Right cardiac atrium (tissue), 5 donors: Measurements from ENCODE around the gene DGAT2L6. TPM values are rescaled to one million over a fixed set of nuclear protein-coding genes. Genes with fewer than 3 reads are reported as not detected.
"Not testable (repeated sequence)": the region's sequence is repeated elsewhere in the genome, so short reads cannot be mapped to it uniquely, and the experiment has no call there.

ENCODE experiments used
- ATAC-seq, 2 donors: fragments of 200-7000 bp; cut with Tn5 transposase; one replicate each; pipeline versions ENCODE4 v1.8.0 to v1.9.1; 2020; ENCODE audit warnings: moderate library complexity in 2 of 2, mild to moderate bottlenecking in 1 of 2
- DNase-seq, 3 donors: peaks; one replicate each; pipeline ENCODE4 v3.0.0-alpha.2; 2020
- H3K27ac ChIP-seq: one replicate; pipeline ENCODE4 v1.5.1; 2013; ENCODE audit warnings: mild to moderate bottlenecking, low read length, control low read depth, moderate library complexity
- H3K27me3 ChIP-seq: one replicate; pipeline ENCODE4 v1.6.1; 2013; ENCODE audit not compliant: control insufficient read depth, insufficient read depth
- H3K4me1 ChIP-seq: one replicate; pipeline ENCODE4 v1.6.1; 2013; ENCODE audit warnings: low read length; ENCODE audit not compliant: control insufficient read depth, insufficient read depth
- H3K4me3 ChIP-seq: one replicate; pipeline ENCODE4 v1.5.1; 2013; ENCODE audit warnings: low read length, control low read depth
- H3K9me3 ChIP-seq: one replicate; pipeline ENCODE4 v1.6.1; 2013; ENCODE audit warnings: low read length; ENCODE audit not compliant: control insufficient read depth
- WGBS: extraction: QIAGEN DNeasy Blood & Tissue Kit; methylation state at CpG from one replicate; pipeline ENCODE4 v1.1.7; 2013; 5-methylcytosine and 5-hydroxymethylcytosine counted together
- intact Hi-C, 4 donors: fragments of 100-400 bp; cut with DNase I; formaldehyde crosslinking; loops; one replicate each; pipeline versions ENCODE4 v1.11.0 to v1.14.0; 2022 to 2023
- polyA plus RNA-seq: library from polyadenylated mRNA; stranded (reverse); fragments of 200-250 nt; gene quantifications from one replicate; pipeline ENCODE4 v1.2.3, GENCODE V29; 2013
- total RNA-seq, 4 donors: library from RNA; stranded (reverse); fragmentation: NEBNext Ultra II Directional; extraction: Animal tissue kit (Norgen Biotek cat#: 25700); gene quantifications; one replicate each; pipeline ENCODE4 v1.2.1, GENCODE V29; 2021
- donor health status: healthy with polysubstance abuse.
- donor health status: DM: no; HTN: yes; CAD: no.
- donor health status: DM: no; HTN: no; CAD: no.
- donor health status: DM: no; HTN: yes; CAD: no; lungs with severe emphysema.
- donor health status: DM: yes; HTN: yes; CAD: no.

Gene DGAT2L6
- total and polyA plus RNA-seq, 5 donors: not detected

DNA sequence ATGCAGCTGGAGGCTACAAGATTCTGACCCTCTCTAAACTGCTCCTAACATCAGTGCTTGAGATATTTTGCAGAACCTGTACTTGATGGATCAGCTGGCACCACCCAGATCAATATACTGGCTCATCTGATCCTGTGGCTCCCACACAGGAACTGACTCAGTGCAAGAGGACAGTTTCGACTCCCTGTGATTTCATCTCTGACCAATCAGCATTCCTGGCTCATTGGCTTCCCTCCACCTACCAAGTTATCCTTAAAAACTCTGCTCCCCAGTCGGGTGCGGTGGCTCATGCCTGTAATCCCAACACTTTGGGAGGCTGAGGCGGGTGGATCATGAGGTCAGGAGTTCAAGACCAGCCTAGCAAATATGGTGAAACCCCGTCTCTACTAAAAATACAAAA is 66.3 kb downstream of the DGAT2L6 start:
- H3K4me3 ChIP-seq, ATAC-seq, H3K9me3 ChIP-seq, H3K27me3 ChIP-seq, DNase-seq, H3K4me1 ChIP-seq, intact Hi-C loops, H3K27ac ChIP-seq: not testable (repeated sequence)
- 81% methylated on average over 5 of the region's 5 CpGs for WGBS

DNA sequence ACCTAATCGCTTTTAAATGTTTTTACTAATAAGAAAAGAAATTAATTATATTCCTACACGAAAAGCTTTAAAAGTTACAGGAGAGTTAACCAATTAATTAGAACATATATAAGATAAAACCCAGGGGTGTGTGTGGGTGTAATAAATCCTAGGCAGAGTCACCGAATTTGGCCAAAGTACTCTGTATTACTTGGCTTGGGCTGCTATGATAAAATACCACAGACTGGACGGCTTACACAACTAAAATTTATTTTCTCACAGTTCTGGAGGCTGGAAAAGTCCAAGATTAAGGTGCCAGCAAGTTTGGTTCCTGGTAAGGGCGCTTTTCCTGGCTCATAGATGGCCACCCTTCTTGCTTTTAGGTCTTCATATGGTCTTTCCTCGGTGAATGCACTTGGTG is 67.6 kb downstream of the DGAT2L6 start:
- no peaks in the 10 kb centered on the region for H3K27me3 ChIP-seq
- H3K9me3 ChIP-seq: no peaks in the 10 kb centered on the region
- 64% methylated on average over 6 of the region's 6 CpGs for WGBS
- intact Hi-C loops: no loop called here
- DNase-seq (no peak), ATAC-seq (peak; percentile 29 to 65)
- no peak overlapping the region for H3K4me3 ChIP-seq
- no peaks in the 10 kb centered on the region for H3K4me1 ChIP-seq
- H3K27ac ChIP-seq: no peak overlapping the region

DNA sequence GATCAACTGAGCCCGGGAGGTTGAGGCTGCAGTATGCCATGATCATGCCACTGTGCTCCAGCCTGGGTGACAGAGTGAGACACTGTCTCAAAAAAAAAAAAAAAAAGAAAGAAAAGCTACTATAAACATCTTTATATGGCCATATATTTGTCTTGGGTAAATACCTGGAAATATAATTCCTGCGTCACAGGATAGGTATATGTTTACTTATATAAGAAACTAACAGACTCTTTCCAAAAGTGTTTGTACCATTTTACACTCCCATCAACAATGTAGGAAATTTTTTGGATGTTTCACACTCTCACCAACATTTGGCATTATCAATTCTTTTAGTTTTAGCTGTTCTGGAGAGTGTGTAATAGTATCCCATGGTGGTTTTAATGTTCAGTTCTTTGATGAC is 70.0 kb downstream of the DGAT2L6 start:
- H3K27me3 ChIP-seq: no peaks in the 10 kb centered on the region
- H3K27ac ChIP-seq: no peak overlapping the region
- no peak for ATAC-seq
- H3K4me1 ChIP-seq: no peaks in the 10 kb centered on the region
- no peak for DNase-seq
- H3K9me3 ChIP-seq: no peaks in the 10 kb centered on the region
- no peak overlapping the region for H3K4me3 ChIP-seq
- 96% methylated on average over 2 of the region's 2 CpGs for WGBS
- intact Hi-C loops: no loop called here

DNA sequence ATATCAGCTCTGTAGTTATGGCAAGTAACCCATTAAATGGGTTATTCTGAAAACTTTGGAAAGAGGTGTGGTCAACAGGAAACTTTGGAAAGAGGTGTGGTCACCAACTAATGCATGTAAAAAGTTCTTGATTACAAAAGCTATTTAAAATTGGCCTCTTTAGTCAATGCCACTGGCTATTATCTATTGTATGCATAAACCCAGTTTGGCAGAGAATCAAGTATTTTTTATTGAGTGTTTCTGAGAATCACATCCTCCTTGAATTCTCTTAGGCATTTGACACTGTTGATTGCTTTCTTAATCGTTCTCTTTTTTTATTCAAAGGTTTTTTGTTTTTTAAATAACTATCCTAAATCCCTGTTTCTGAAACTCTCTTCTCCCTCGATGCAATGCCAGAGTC is 75.2 kb downstream of the DGAT2L6 start:
- no peak for DNase-seq
- intact Hi-C loops: no loop called here
- Histone ChIP-seq H3K4me3 (no peak overlapping the region), H3K9me3 (no peaks in the 10 kb centered on the region), H3K27ac (no peak overlapping the region), H3K27me3 (no peaks in the 10 kb centered on the region), H3K4me1 (no peaks in the 10 kb centered on the region)
- ATAC-seq: no peak
- WGBS: 55% methylated on average over 2 of the region's 2 CpGs

DNA sequence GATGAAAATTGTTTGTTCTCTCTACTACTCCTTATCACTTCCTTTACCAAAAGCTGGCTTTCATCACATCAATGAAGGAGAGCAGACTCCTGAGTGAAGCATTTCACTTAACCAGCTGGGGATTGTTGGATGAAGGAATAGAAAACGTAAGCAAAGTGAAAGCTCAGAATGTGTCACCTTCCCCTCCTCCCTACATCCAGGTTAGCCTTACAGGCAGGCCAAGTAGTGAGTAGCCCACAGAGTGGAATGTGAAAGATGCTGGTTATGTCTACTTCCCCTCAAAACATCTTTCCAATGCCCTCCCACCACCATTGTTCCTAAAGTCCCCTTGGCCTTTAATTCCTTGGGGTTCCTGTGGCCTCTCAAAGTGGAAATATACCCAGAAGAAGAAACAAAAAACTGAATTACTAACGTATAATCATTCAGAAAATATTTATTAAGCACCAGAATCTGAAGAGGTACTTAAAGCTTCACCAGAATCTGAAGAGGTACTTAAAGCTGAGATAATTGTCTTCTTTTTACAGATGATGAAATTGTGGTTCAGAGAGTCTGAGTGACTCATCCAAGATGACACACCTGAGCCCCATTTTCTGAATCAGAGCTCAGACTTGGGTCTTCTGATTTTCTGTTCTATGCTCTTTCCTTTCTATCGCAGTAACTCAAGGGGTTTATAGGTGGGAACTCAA is 76.2 kb downstream of the DGAT2L6 start:
- ATAC-seq (no peak), DNase-seq (no peak)
- H3K4me1 ChIP-seq: no peaks in the 10 kb centered on the region
- H3K9me3 ChIP-seq: no peaks in the 10 kb centered on the region
- intact Hi-C loops: no loop called here
- H3K27me3 ChIP-seq: no peaks in the 10 kb centered on the region
- H3K4me3 ChIP-seq: no peak overlapping the region
- 91% methylated on average over 3 of the region's 3 CpGs for WGBS
- H3K27ac ChIP-seq: no peak overlapping the region

DNA sequence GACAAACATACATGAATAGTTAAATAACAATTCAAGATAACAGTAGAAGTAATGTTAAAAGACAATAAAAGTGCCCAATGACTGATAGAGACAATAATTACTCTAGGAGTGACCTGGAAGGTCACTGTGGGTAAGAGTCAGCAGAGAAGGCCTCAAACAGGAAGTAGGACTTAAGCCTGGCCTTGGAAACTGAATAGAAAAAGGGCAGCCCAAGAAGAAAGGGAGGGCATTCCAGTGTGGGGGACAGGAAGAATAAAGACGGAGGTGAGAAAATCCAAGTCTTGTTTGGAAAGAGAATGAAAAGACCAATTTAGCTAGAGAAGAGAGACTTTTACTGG is 76.7 kb downstream of the DGAT2L6 start:
- H3K9me3 ChIP-seq: no peaks in the 10 kb centered on the region
- DNase-seq (no peak), ATAC-seq (no peak)
- no peak overlapping the region for H3K4me3 ChIP-seq
- no peaks in the 10 kb centered on the region for H3K27me3 ChIP-seq
- intact Hi-C loops: no loop called here
- no peak overlapping the region for H3K27ac ChIP-seq
- 81% methylated on average over 1 of the region's 1 CpG for WGBS
- H3K4me1 ChIP-seq: no peaks in the 10 kb centered on the region

DNA sequence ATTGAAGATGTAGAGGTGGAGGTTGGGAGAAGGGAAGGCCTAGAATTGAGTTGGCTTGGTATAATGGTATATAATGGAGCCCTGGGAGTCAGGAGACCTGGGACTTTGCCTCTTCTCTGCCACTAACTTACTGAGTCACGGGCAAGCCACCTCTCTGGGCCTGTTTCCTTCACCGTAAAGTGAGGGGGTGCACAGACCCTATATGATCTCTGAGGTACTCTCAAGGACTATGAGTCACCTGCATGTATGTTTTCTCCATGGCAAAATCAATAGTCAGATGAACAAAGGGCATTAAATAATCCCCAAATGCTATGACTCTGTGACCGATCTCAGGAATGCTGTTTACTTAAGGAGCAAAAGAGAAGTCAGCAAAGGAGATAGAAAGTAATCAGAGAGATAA is 77.6 kb downstream of the DGAT2L6 start:
- intact Hi-C loops: no loop called here

More for the DNA sequence above, 77.6 kb downstream of the DGAT2L6 start:
- ATAC-seq (no peak), DNase-seq (no peak)
- 95% methylated on average over 3 of the region's 3 CpGs for WGBS
- Histone ChIP-seq H3K4me1 (no peaks in the 10 kb centered on the region), H3K9me3 (no peaks in the 10 kb centered on the region), H3K27ac (no peak overlapping the region), H3K27me3 (no peaks in the 10 kb centered on the region), H3K4me3 (no peak overlapping the region)

Other genes starting within 250 kb of the DGAT2L6 start
- gene AWAT2, start 127.5 kb upstream of the DGAT2L6 start, total RNA-seq: not detected
- gene AWAT2, start 127.5 kb upstream of the DGAT2L6 start, polyA plus RNA-seq: not detected
- not detected for gene OTUD6A, start 115.0 kb upstream of the DGAT2L6 start, total RNA-seq
- gene OTUD6A, start 115.0 kb upstream of the DGAT2L6 start, polyA plus RNA-seq: not detected
- gene IGBP1, start 44.0 kb upstream of the DGAT2L6 start, total RNA-seq: 10 to 100 TPM; 42.9 to 71.5 (median 53.8) TPM
- gene IGBP1, start 44.0 kb upstream of the DGAT2L6 start, polyA plus RNA-seq: 45.9 TPM
- not detected for gene AWAT1, start 57.2 kb downstream of the DGAT2L6 start, total RNA-seq
- gene AWAT1, start 57.2 kb downstream of the DGAT2L6 start, polyA plus RNA-seq: not detected
- not detected for gene P2RY4, start 82.7 kb downstream of the DGAT2L6 start, total RNA-seq
- 0.05 TPM for gene P2RY4, start 82.7 kb downstream of the DGAT2L6 start, polyA plus RNA-seq
- gene ARR3, start 90.9 kb downstream of the DGAT2L6 start, total RNA-seq: not detected
- not detected for gene ARR3, start 90.9 kb downstream of the DGAT2L6 start, polyA plus RNA-seq
- not detected for gene RAB41, start 104.7 kb downstream of the DGAT2L6 start, total RNA-seq
- not detected for gene RAB41, start 104.7 kb downstream of the DGAT2L6 start, polyA plus RNA-seq
- 10 to 100 TPM; 34.6 to 41.4 (median 40.4) TPM for gene PDZD11, start 112.4 kb downstream of the DGAT2L6 start, total RNA-seq
- gene PDZD11, start 112.4 kb downstream of the DGAT2L6 start, polyA plus RNA-seq: 64.4 TPM
- under 1 TPM; 0.14 to 0.65 (median 0.44) TPM for gene KIF4A, start 112.6 kb downstream of the DGAT2L6 start, total RNA-seq
- gene KIF4A, start 112.6 kb downstream of the DGAT2L6 start, polyA plus RNA-seq: 0.05 TPM
- not detected for gene GDPD2, start 245.8 kb downstream of the DGAT2L6 start, total RNA-seq
- gene GDPD2, start 245.8 kb downstream of the DGAT2L6 start, polyA plus RNA-seq: not detected